MM.1S (cell line): ENCODE data around the gene TDRD12.

Source experiments
- DNase-seq: peaks from one replicate; pipeline ENCODE4 v3.0.0-alpha.2; 2015
- H2AFZ ChIP-seq: fragments of 300-600 bp; sonication (generic); 2 replicates; pipeline ENCODE4 v1.6.0; 2016; ENCODE audit warnings: antibody characterized with exemption, low read length
- H3F3A ChIP-seq: fragments of 300-600 bp; sonication (generic); 2 replicates; pipeline ENCODE4 v1.6.1; 2016; ENCODE audit warnings: mild to moderate bottlenecking, antibody characterized with exemption, low read length, moderate library complexity, mixed read lengths; ENCODE audit not compliant: insufficient read depth
- H3K27ac ChIP-seq: fragments of 300-600 bp; sonication (generic); 2 replicates; pipeline ENCODE4 v1.5.1; 2016; ENCODE audit warnings: mild to moderate bottlenecking, low read length
- H3K27me3 ChIP-seq: fragments of 300-600 bp; sonication (generic); replicated peaks from 2 replicates; pipeline ENCODE4 v1.6.0; 2016; ENCODE audit warnings: low read length; ENCODE audit not compliant: insufficient read depth
- H3K36me3 ChIP-seq: fragments of 300-600 bp; sonication (generic); replicated peaks from 2 replicates; pipeline ENCODE4 v1.6.1; 2016; ENCODE audit warnings: mild to moderate bottlenecking, low read length, mixed read lengths; ENCODE audit not compliant: insufficient read depth
- H3K4me1 ChIP-seq: fragments of 300-600 bp; sonication (generic); 2 replicates; pipeline ENCODE4 v1.6.1; 2016; ENCODE audit warnings: low read length, mixed read lengths
- H3K4me2 ChIP-seq: fragments of 300-600 bp; sonication (generic); 2 replicates; pipeline ENCODE4 v1.6.0; 2016; ENCODE audit warnings: low read depth, low read length
- H3K4me3 ChIP-seq: fragments of 300-600 bp; sonication (generic); 2 replicates; pipeline ENCODE4 v1.5.1; 2016; ENCODE audit warnings: low read length, mixed read lengths
- H3K79me2 ChIP-seq: fragments of 300-600 bp; sonication (generic); 2 replicates; pipeline ENCODE4 v1.6.1; 2016; ENCODE audit warnings: mixed run types, low read length, mixed read lengths
- H3K9ac ChIP-seq: fragments of 300-600 bp; sonication (generic); 2 replicates; pipeline ENCODE4 v1.6.1; 2016; ENCODE audit warnings: low read length, mixed read lengths
- H3K9me2 ChIP-seq: fragments of 300-600 bp; sonication (generic); replicated peaks from 2 replicates; pipeline ENCODE4 v1.6.1; 2016; ENCODE audit warnings: mild to moderate bottlenecking, low read length, mixed read lengths; ENCODE audit not compliant: insufficient read depth
- H3K9me3 ChIP-seq: fragments of 300-600 bp; sonication (generic); replicated peaks from 2 replicates; pipeline ENCODE4 v1.6.1; 2016; ENCODE audit warnings: mild to moderate bottlenecking, low read length, mixed read lengths; ENCODE audit not compliant: insufficient read depth
- H4K20me1 ChIP-seq: fragments of 300-600 bp; sonication (generic); 2 replicates; pipeline ENCODE4 v1.6.1; 2016; ENCODE audit warnings: mild to moderate bottlenecking, low read length, moderate library complexity, mixed read lengths; ENCODE audit not compliant: insufficient read depth
- CTCF ChIP-seq: fragments of 300-600 bp; sonication (generic); IDR thresholded peaks from 2 replicates; pipeline ENCODE4 v1.5.1; 2016; ENCODE audit warnings: antibody characterized with exemption, low read length, mixed read lengths
- EZH2 ChIP-seq: fragments of 300-600 bp; sonication (generic); optimal IDR thresholded peaks from 2 replicates; pipeline ENCODE3; 2017; ENCODE audit warnings: low read depth, mild to moderate bottlenecking, antibody characterized with exemption, low read length, mixed read lengths
- EZH2phosphoT487 ChIP-seq: fragments of 300-600 bp; sonication (generic); IDR thresholded peaks from 2 replicates; pipeline ENCODE4 v1.6.1; 2018; ENCODE audit warnings: antibody characterized with exemption, low read length

TDRD12 gene

GRCh38 chr19:32862173-32862572 is 142.6 kb downstream of the TDRD12 start:
- no peak for DNase-seq
- no peaks in the 10 kb centered on the region for H3K79me2 ChIP-seq
- no peaks in the 10 kb centered on the region; the same call in 1 of the 2 replicates for H3K27me3 ChIP-seq
- no peak overlapping the region for H3K27ac ChIP-seq
- H2AFZ ChIP-seq = no peak overlapping the region
- H3K4me2 ChIP-seq = no peak overlapping the region
- no peak overlapping the region for H3K4me3 ChIP-seq
- H4K20me1 ChIP-seq = no peaks in the 10 kb centered on the region
- no peaks in the 10 kb centered on the region for H3K9me2 ChIP-seq
- no peaks in the 10 kb centered on the region for H3K9me3 ChIP-seq
- H3K36me3 ChIP-seq = no peaks in the 10 kb centered on the region
- H3K4me1 ChIP-seq = no peaks in the 10 kb centered on the region
- H3K9ac ChIP-seq = no peak overlapping the region
- no peak for TF ChIP-seq EZH2phosphoT487
- H3F3A ChIP-seq = no peaks in the 10 kb centered on the region

GRCh38 chr19:32862741-32863140 is 143.2 kb downstream of the TDRD12 start:
- Histone ChIP-seq H3K27me3 (no peaks in the 10 kb centered on the region; the same call in 1 of the 2 replicates), H3F3A (no peaks in the 10 kb centered on the region)
- TF ChIP-seq EZH2phosphoT487 = no peak
- no peak for TF ChIP-seq EZH2

DNA sequence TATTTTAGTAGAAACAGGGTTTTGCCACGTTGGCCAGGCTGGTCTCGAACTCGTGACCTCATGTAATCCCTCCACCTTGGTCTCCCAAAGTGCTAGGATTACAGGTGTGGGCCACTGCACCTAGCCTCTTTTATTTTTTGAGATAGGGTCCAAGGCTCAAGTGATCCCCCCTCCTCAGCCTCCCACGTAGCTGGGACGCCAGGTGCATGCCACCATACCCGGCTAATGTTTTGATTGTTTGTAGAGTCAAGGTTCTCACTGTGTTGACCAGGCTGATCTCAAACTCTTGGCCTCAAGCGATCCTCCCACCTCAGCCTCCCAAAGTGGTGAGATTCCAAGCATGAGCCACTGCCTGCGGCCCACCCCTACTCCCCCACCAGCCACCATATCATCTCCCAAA is 143.7 kb downstream of the TDRD12 start:
- no peaks in the 10 kb centered on the region; the same call in 1 of the 2 replicates for H3K27me3 ChIP-seq
- no peak overlapping the region for H3K4me3 ChIP-seq
- no peak overlapping the region for H2AFZ ChIP-seq
- no peaks in the 10 kb centered on the region for H3K36me3 ChIP-seq
- no peak for DNase-seq
- H3K79me2 ChIP-seq = no peaks in the 10 kb centered on the region
- H3K9ac ChIP-seq = no peak overlapping the region
- H4K20me1 ChIP-seq = no peaks in the 10 kb centered on the region
- H3F3A ChIP-seq = no peaks in the 10 kb centered on the region
- no peaks in the 10 kb centered on the region for H3K9me2 ChIP-seq
- TF ChIP-seq EZH2phosphoT487 (no peak), CTCF (no peak), EZH2 (no peak)
- H3K9me3 ChIP-seq = no peaks in the 10 kb centered on the region
- no peaks in the 10 kb centered on the region for H3K4me1 ChIP-seq
- no peak overlapping the region for H3K4me2 ChIP-seq
- H3K27ac ChIP-seq = no peak overlapping the region

More at GRCh38 chr19:32862741-32863140, 143.2 kb downstream of the TDRD12 start:
- no peak for DNase-seq
- Histone ChIP-seq H3K36me3 (no peaks in the 10 kb centered on the region), H3K9me3 (no peaks in the 10 kb centered on the region), H3K9ac (no peak overlapping the region), H3K79me2 (no peaks in the 10 kb centered on the region), H3K4me3 (no peak overlapping the region), H3K27ac (no peak overlapping the region), H3K4me2 (no peak overlapping the region), H3K4me1 (no peaks in the 10 kb centered on the region), H4K20me1 (no peaks in the 10 kb centered on the region), H2AFZ (no peak overlapping the region), H3K9me2 (no peaks in the 10 kb centered on the region)

DNA sequence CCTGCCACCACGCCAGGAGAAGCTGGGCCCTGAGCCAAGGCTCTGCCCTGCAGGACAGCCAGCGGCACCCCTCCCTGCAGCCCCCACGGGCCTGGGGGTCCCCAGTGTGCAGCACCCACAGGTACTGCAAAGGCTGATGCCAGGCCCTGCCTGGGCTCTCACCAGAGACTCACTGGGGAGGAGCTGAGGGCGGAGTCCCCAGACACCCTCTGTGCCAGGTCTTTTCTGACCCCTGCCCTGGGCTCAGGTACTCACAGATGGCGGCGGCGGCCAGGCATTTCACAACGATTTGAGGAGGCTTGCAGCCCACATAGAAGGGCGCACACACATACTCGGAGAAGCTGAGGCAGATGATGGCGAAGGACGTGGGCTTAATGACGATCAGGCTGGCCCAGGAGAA is 144.3 kb downstream of the TDRD12 start:
- no peaks in the 10 kb centered on the region for H3K9me2 ChIP-seq
- H2AFZ ChIP-seq = no peak overlapping the region
- TF ChIP-seq EZH2 = no peak
- TF ChIP-seq CTCF = no peak
- TF ChIP-seq EZH2phosphoT487 = no peak
- no peaks in the 10 kb centered on the region; the same call in 1 of the 2 replicates for H3K27me3 ChIP-seq
- H3K36me3 ChIP-seq = no peaks in the 10 kb centered on the region
- H3K4me2 ChIP-seq = no peak overlapping the region
- H3K79me2 ChIP-seq = no peaks in the 10 kb centered on the region
- no peaks in the 10 kb centered on the region for H3F3A ChIP-seq
- H3K9me3 ChIP-seq = no peaks in the 10 kb centered on the region
- H3K4me1 ChIP-seq = no peaks in the 10 kb centered on the region
- H3K9ac ChIP-seq = no peak overlapping the region
- no peak overlapping the region for H3K27ac ChIP-seq
- no peak for DNase-seq
- H3K4me3 ChIP-seq = no peak overlapping the region
- no peaks in the 10 kb centered on the region for H4K20me1 ChIP-seq
